UCSD-AML1 (cell line): ENCODE measurements around the gene TAF3.

Experiments used
- DNase-seq: peaks from one replicate; lab custom pipeline; 2025; ENCODE audit not compliant: unreplicated experiment; lab: John Stamatoyannopoulos, UW

TAF3 gene

GRCh38 chr10:7933262-7933661, 115.0 kb downstream of the TAF3 start:
- no peak for DNase-seq

- no peak for DNase-seq
These were observed 115.5 kb downstream of the TAF3 start for GRCh38 chr10:7933757-7934156.

GRCh38 chr10:7937315-7937945, 119.1 kb downstream of the TAF3 start:
- DNase-seq, result no peak

- no peak for DNase-seq
These were observed 123.3 kb downstream of the TAF3 start for GRCh38 chr10:7941576-7941975.

- DNase-seq, result no peak
These were observed 124.0 kb downstream of the TAF3 start for GRCh38 chr10:7942316-7942715.

- no peak for DNase-seq
These were observed 124.6 kb downstream of the TAF3 start for GRCh38 chr10:7942859-7943258.

- no peak for DNase-seq
These were observed 125.8 kb downstream of the TAF3 start for GRCh38 chr10:7944215-7944480.

GRCh38 chr10:7944537-7944936, 126.2 kb downstream of the TAF3 start:
- no peak for DNase-seq

GRCh38 chr10:7945034-7945433, 126.7 kb downstream of the TAF3 start:
- DNase-seq, result no peak

GRCh38 chr10:7945469-7946187, 127.3 kb downstream of the TAF3 start:
- DNase-seq, result no peak

- DNase-seq, result no peak
These were observed 130.2 kb downstream of the TAF3 start for GRCh38 chr10:7948371-7949000.

- no peak for DNase-seq
These were observed 132.9 kb downstream of the TAF3 start for GRCh38 chr10:7950981-7951847.

- no peak for DNase-seq
These were observed 134.0 kb downstream of the TAF3 start for GRCh38 chr10:7952266-7952665.

GRCh38 chr10:7953447-7953846, 135.1 kb downstream of the TAF3 start:
- no peak for DNase-seq

- no peak for DNase-seq
These were observed 137.1 kb downstream of the TAF3 start for GRCh38 chr10:7955446-7955845.

- no peak for DNase-seq
These were observed 138.2 kb downstream of the TAF3 start for GRCh38 chr10:7956508-7956907.

GRCh38 chr10:7957591-7957990, 139.3 kb downstream of the TAF3 start:
- DNase-seq, result no peak

- DNase-seq, result no peak
These were observed 140.1 kb downstream of the TAF3 start for GRCh38 chr10:7958442-7958841.

- no peak for DNase-seq
These were observed 141.8 kb downstream of the TAF3 start for GRCh38 chr10:7960108-7960507.

- no peak for DNase-seq
These were observed 144.3 kb downstream of the TAF3 start for GRCh38 chr10:7962592-7962991.

GRCh38 chr10:7965457-7965856, 147.2 kb downstream of the TAF3 start:
- no peak for DNase-seq

- no peak for DNase-seq
These were observed 148.7 kb downstream of the TAF3 start for GRCh38 chr10:7967035-7967434.
